T-helper 22 cell (primary cell): Measurements from ENCODE around the gene GLG1.
"Not testable (repeated sequence)": the region's sequence is repeated elsewhere in the genome, so short reads cannot be mapped to it uniquely, and the experiment has no call there.

Source experiments
- DNase-seq: peaks from one replicate; pipeline ENCODE4 v3.0.0-alpha.2; 2020; ENCODE audit warnings: low read depth

GLG1 gene

DNA sequence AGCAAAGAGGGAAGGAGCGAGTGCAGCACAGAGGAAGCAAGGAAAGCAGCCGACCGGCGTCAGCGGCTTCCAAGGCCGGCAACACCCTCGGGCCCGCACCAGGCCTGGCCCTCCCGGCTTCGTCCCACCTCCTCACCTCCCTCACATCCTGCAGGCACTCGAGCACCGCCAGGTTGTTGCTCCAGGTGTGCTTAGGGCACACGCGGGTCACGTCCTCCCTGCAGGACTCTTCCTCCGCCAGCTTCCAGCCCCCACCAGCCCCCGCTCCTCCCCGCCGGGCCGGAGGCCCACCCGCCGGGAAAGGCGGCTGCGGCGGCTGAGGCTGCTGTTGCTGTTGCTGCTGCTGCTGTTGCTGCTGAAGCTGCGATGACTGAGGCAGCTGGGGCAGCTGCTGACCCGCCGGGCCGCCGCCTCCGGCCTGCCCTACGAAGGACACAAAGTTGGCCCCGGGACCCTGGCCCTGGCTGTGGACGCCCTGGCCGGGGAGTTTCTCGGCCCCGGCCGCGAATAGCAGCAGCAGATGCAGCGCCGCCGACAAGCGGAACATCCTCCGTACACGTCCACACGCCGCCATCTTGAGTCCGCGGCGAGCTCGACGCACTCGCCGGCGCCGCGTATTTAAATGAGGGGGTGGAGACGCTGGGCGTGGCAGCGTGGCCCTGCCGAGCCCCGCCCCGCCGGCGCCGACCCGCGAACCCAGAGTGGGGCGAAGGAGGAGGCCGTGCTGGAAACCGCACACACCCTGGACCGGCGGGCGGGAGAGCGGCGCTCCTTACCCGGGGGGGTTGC, at the start of gene GLG1:
Gene GLG1, minus strand, starts transcription at position 594 of the 789 bp plus-strand sequence. Its CDS starts 20 bp downstream, at position 574.
- DNase-seq, result peak; percentile 84

DNA sequence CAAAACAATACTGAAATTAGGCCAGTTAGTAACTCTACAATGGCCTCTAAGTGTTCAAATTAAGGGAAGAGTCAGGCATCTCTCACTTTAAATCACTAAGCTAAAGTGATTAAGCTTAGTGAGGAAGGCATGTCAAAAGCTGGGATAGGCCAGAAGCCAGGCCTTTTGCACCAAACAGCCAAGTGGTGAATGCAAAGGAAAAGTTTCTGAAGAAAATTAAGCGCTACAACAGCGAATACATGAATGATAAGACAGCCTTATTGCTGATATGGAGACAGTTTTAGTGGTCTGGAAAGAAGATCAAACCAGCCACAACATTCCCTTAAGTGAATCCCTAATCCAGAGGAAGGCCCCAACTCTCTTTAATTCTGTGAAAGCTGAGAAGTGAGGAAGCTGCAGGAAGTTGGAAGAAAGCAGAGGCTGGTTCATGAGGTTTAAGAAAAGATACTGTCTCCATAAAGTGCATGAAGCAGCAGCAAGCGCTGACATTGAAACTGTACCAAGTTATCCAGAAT, 47.7 kb upstream of the GLG1 start:
- DNase-seq, result no peak

DNA sequence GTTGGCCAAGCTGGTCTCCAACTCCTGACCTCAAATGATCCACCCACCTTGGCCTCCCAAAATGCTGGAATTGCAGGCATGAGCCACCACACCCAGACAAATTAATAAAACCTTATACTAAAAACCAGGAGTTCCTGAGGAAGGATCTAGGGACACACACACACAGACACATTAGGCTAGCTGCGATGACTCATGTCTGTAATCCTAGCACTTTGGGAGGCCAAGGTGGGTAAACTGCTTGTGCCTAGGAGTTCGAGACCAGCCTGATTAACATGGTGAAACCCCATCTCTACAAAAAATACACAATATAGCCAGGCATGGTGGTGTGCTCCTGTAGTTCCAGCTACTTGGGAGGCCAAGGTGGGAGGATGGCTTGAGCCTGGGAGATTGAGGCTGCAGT, 46.0 kb upstream of the GLG1 start:
- DNase-seq, result not testable (repeated sequence)

DNA sequence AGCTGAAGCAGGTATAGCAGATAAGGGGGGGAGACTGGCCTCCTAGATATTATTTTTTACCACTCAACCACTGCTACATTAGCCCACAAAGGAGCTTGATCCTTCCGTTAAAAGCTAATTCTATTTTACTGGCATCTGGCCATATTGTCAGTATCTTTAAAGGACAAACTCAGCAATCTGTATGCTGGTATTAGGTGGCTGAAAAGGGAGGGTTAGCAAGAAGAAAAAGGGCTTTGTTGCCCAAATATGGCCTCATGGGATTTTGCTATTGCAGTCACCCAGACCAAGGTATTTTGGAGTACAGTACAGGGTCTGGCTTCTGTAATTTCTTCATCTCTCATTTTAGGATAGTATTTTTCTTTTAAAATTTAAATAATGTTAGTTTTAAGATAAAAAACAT, 45.3 kb upstream of the GLG1 start:
- DNase-seq, result no peak

DNA sequence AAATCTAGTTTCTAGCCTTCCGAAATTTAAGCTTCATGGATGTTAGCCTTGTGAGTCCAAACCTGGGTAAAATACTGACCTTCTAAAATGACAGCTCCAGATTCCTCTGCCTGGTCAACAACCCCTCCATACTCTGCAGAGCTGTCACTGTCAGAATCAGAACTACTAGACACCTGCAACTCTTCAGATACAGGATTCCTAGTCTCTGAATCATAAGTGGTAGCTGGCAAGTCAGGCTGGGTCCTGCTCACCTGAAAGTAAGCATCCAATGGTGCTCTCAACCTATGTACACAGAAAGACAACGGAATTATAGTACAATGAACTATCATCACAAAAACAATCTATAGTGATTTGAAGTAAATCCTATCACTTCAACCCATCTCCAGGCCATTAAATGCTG, 44.9 kb upstream of the GLG1 start:
- DNase-seq, result no peak

DNA sequence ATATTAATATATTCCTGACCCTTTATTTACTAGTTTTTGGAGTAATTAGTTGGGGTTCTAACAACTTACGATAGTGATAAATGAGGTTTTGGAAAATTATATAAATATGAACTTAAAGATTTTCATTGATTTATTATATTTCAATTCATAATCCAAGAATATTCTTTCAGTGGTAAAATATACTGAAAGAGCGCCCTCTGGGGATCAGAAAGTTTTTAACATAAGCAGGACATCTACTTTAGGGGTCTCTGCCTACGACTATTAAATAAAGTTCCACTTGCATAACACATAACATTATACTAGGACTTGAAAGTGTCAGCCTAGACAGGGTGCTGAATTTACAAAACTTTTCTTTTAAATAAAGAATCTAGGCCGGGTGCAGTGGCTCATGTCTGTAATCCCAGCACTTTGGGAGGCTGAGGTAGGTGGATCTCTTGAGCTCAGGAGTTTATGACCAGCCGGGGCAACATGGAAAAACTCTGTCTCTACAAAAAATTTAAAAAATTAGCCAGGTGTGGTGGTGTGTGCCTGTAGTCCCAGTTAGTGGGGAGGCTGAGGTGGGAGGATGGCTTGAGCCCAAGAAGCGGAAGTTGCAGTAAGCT, 44.2 kb upstream of the GLG1 start:
- DNase-seq, result no peak

DNA sequence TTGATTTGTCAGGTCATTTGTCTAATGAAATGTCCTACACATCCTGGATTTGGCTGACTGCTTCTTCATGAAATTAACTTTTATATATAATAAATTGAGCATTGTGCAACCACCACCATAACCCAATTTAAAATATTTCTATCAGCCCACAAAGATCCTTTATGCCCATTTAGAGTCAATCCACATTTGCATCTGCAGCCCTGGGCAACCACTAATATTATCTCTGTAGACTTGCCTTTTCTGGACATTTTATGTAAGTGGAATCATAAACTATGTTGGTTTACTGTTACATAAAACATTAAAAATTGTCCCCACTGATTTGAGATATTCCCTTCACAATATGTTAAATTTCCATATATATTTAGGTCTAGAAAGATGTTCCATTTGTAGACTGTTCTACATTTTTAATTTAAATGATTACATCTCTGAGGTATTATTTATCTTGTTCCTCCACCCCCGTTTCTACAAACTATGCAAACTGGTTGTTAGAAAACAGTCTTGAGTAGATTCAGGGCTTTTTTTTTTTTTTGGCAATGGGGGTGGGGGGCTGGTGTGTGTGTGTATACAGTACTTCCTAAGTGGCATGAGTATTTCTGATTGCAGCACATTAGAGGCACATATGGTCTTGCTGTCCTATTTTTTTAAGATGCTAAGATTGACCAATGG, 43.1 kb upstream of the GLG1 start:
- DNase-seq, result no peak

DNA sequence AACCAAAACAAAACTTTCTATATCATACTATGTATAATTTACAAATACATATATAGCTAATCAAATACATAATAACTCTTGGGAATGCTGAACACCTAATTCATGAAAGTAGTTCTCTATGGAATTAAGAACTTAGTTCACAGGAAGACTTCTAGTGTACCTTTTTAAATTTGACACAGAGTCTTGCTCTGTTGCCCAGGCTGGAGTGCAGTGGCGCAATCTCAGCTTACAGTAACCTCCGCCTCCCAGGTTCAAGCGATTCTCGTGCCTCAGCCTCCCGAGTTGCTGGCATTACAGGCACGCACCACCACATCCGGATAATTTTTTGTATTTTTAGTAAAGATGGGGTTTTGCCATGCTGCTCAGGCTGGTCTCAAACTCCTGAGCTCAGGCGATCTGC, 35.1 kb upstream of the GLG1 start:
- no peak for DNase-seq

DNA sequence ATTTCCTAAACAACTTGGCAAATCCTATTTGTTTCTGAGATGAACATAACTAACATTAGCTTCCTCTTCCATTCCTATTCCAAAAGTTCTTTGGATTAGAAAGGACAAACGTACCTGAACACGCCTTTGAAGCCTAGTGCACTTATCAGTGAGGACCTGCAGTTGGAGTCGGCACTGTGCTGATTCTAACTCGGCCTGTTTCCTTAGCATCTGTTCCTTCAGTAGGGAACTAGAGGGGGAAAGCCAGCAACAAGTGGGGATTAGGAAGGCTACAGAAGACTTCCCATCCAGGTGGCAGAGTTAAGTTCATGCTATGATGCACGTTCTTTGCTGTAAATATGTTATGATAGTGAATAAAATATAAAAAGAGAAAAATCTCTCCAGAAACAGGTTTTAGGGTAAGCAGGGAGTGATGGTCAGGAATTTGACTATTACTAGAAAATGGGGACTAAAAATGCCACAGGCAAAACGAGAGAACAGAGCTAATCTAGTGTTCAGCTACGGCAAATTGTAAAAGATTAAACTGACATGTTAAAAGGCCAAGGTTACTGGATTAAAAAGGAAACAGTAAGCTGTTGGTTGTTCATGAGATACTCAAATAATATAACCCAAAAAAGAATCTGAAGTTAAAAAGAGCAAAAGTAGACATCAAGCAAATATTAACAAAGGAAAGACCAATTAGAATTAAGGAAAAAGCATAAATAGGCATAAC, 31.0 kb upstream of the GLG1 start:
- no peak for DNase-seq

DNA sequence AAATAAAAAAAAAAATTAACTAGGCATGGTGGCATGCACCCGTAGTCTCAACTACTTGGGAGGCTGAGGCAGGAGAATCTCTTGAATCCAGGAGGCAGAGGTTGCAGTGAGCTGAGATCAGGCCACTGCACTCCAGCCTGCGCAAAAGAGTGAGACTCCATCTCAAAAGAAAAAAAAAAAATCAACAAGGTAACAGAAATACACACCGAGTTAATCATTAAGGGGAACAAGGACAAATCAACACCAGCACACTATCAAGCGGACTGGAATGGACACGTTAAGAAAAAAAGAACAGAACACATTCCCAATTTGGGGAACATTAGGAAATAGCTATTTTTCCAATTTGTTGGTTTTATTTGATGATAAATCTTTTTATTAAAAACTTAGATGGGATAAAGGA, 28.4 kb upstream of the GLG1 start:
- no peak for DNase-seq

DNA sequence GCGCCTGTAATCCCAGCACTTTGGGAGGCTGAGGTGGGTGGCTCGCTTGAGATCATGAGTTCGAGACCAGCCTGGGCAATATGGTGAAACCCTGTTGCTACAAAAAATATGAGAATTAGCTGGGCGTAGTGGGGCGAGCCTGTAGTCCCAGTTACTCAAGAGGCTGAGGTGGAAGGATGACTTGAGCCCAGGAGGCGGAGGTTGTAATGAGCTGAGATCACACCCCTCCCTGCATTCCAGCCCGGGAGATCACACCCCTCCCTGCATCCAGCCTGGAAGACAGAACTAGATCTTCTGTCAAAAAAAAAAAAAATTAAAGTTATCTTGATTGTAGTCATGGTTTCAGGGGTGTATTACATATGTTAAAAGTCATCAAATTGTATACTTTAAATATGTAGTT, 26.8 kb upstream of the GLG1 start:
- no peak for DNase-seq

DNA sequence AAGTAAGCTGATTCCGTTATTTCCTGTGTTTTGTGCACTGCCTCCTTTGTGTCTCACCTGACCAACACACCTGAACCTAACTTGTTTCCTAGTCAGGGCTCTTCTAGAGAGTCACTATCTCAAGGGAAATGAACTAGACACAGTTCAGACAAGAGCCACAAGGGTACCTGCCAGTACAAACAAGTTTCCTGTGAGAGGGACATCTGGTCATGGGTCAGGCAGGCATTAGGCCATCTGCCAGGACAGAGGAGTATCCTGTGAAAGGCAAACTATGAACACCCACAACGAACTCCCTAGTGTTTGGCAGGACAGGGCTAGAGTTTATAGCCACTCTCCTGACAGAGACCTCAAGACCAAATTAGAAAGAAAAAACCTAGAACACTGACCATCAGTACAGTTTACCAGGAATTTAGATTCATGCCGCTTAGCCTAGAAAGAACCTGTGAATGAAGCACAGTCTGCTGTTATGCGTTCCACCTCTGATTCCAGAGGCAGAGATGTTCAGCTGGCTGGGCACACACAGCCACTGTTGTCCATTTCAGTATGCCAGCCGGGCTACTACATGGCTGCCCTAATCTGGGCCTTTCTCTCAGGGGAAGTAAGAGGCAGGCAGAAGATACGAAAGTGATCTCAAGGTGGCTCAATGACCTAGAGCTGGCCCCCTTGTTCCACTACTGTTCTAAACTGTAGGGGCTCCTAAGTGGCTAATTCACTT, 20.7 kb upstream of the GLG1 start:
- DNase-seq, result no peak

DNA sequence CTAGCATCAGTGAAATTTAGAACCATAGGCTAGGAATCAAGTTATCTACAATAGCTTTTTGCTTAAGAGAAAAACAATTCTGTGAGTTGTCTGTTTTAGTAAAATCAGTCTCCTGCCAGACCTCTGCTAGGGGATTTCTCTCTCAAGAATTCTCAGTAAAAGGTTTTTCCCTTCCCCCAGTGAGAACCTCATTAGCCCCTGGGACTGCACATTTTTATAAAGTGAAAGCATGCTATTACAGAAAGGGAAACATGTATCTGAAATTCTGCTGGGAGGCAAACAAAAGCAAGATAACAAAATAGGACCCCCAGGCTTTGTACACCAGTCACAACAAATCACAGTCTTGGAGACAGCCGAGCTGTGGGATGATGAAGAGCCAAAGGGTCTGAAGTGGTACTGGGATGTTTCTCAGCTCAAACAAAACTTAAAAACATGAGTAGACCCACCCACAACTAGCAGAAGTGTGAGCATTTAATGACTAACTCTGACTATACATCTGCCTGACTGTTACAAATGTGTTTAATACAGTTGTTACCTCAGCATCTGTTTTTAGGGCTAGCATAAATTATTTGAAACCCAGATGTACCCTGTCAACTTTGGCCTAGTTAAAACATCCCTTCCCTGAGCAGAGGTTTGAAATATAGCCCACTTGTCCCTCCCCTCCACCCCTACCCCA, 20.0 kb upstream of the GLG1 start:
- no peak for DNase-seq

DNA sequence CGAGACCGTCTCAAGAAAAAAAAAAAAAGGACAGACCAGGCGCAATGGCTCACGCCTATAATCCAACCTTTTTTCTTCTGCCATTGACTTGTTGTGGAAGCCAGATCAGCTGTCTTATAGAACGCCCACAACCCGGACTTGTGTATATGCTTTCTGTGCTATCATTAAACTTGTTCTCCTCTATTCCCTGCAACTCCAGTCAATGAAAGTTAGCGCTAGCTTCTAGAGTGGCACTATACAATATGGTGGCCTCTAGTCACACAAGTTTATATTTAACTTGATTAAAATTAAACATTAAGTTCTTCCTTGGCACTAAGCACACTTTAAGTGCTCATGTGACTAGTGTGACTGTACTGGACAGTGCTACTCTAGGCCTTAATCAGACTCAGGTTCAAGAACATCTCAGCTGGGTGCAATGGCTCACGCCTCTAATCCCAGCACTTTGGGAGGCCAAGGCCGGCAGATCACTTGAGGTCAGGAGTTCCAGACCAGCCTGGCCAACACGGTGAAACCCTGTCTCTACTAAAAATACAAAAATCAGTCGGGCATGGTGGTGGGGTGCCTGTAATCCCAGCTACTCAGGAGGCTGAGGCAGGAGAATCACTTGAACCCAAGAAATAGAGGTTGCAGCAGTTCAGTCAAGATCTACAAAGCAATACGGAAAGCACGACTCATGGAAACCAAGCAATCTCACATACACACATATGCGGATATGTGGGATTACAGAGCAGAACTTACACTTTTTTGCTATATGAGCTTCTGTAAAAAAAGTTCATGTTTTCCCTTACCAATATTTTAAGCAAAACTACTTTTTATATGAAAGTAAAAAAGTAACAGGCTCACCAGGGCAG, 18.8 kb upstream of the GLG1 start:
- DNase-seq, result no peak

DNA sequence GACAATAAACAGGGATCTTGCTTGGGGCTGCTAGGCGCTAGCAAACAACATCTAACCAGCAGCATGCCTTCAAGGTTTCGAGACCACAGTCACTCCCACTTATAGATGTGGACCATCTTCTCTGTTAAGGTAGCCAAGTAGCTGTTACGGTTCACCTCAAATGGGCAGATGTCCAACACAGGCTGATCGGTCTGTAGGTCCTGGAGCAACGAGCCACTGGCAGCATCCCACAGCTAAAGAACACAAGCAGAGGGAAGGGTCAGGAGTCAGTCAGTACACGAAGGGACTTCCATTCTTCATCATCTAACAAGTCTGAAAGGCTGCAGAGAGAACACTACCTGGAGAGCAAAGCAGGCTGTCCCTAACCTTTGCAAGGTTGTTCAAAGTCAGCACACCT, 16.9 kb upstream of the GLG1 start:
- DNase-seq, result no peak

DNA sequence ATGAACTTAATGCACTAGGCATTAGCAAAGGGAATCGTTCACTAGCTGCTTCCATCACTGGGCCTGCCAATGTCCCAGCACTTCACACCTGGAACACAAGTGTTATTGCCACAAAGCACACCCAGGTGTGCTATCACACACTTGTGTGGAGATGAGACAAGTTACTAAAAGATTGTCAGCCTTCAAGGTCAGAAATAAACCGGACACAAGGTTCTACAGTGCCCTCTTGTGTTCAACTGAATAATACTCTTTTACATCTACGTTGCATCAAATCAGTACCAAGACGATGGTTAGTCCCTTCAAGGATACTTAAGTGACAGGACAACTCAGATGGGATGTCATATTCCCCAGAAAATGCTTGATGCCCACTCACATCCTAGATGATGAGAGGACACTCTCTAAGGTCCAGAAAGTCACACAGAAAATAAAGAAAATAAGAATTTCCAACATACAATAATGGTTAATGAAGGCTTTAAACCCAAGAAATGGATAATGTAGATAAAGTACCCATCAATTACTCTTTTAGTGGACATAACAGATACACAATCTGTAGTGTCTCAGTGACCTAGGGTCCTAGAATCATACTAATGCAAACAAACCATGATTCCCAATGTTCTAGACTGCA, 16.4 kb upstream of the GLG1 start:
- DNase-seq, result no peak

DNA sequence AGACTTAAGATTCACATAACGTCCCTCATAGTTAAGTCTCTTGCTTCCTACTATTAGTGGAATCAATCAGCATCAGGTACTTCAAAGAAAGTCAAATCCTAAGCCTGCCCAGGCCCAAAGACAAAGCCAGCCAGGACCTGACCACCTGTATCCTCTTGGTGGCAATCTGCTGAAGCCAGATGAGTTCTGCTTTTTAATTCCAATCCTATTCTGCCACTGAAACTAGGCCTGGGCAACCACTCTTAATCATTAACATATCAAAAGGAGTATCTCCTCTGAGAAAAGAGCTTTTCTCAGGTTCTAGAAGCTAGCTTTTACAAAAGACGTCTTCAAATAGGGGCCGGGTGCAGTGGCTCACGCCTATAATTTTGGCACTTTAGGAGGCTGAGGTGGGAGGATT, 15.1 kb upstream of the GLG1 start:
- no peak for DNase-seq

DNA sequence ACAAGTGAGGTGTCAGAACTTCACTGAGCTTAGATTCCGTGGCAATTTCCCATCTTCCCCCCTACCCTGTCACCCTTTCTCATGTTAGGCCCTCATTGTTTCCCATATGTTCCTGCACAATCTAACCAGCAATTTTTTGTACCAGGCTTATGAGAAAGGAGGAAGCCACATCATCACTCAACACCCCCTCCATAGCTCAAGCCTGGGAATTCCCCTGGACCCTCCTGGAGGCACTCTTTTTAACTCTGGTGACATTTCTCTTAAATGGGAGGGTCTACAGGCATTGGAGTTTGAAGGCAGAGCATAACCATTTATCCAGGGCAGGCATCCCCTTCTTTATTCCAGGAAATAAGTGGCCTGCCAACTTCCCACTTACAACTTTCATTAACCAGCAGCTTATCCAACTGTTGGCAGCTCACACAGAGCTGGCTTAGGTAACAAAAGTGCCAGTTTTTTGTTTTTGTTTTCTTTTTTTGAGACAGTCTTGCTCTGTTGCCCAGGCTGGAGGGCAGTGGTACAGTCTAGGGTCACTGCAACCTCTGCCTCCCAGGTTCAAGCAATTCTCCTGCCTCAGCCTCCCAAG, 10.4 kb upstream of the GLG1 start:
- no peak for DNase-seq

DNA sequence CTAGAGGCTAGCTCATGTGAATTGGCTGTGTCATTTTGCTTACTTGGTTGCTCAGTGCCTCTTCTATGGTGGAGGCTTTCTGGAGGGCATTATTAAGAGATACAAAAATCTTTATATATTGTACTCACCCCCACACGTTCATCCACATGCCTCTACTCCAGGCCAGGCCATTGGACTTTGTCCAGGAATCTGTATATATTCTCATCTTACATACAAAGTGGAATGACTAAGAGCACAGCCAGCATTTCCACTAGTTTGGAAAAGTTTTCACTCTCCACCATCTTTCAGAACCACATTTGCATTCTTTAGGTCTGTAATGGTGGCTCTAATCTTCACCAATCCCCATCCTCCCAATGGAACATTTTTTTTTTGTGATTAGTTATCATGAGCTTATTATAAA, 4.8 kb upstream of the GLG1 start:
- no peak for DNase-seq

DNA sequence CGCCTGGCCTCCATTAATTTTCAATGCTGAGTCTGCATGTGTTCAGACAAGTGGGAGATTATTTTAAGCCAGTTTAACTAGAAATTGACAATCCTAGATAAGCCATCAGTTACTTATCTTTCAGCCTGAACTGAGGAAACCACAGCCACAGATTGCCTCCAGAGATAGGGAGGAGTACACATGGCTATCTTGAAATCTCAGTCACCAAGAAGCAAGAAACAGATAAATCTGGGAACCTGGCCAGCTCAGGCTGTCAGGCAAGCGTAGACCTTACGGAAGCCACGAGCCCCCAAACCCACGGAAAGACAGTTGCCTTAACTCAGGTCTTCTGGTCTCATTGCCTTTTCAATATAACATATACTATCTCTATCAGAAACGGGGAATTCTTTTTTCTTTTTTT, 2.0 kb upstream of the GLG1 start:
- peak; percentile 78 for DNase-seq
